ENCODE data around the gene COL8A2. TPM values are rescaled to one million over a fixed set of nuclear protein-coding genes. Genes with fewer than 3 reads are reported as not detected.

Gene COL8A2
- total and polyA plus RNA-seq, 2 donors (not counting 3 experiments of a cell fraction or from before 2014, with no cell fraction given), result 1.2 to 1.3 TPM

GRCh38 chr1:36084497-36085115 lies 40.4 kb downstream of the COL8A2 start:
- no TSS peak for BruUV-seq (replicated peaks)
- Histone ChIP-seq H3K4me1 (ENCODE audit: control insufficient read depth, extremely low read depth, insufficient read depth, low read length) (peaks cover 3% of the 10 kb centered on the region), H3K79me2 (ENCODE audit: control insufficient read depth, insufficient read depth, low read length) (peaks cover 7% of the 10 kb centered on the region), H2AFZ (ENCODE audit: low read depth, low read length) (peak overlapping the region; percentile 89), H3K9me3 (replicated peaks; ENCODE audit: control insufficient read depth, insufficient read depth, low read length) (no peaks in the 10 kb centered on the region), H3K27ac (ENCODE audit: insufficient read depth, low read depth, low read length) (no peak overlapping the region), H3K36me3 (ENCODE audit: control insufficient read depth in 2 of 2, extremely low read depth in 1 of 2, insufficient read depth in 2 of 2, low read length in 2 of 2) (no peaks in the 10 kb centered on the region), H3K4me2 (ENCODE audit: insufficient read depth, low read length) (peak overlapping the region; percentile 67), H3K9ac (replicated peaks; ENCODE audit: extremely low read depth, insufficient read depth, low read length) (peak overlapping the region; percentile 60), H3K9me1 (replicated peaks; ENCODE audit: control insufficient read depth, extremely low read depth, insufficient read depth, low read length) (no peaks in the 10 kb centered on the region), H3K4me3 (replicated peaks in 1 of 3; ENCODE audit: insufficient read depth in 1 of 3, low read depth in 1 of 3, low read length in 3 of 3) (peak overlapping the region; percentile 39 to 58 (median 51)), H3K27me3 (ENCODE audit: control insufficient read depth in 2 of 2, insufficient read depth in 2 of 2, low read length in 2 of 2) (no peaks in the 10 kb centered on the region), H4K20me1 (replicated peaks; ENCODE audit: control insufficient read depth, extremely low read depth, insufficient read depth, low read length) (no peaks in the 10 kb centered on the region)
- FAIRE-seq (no peak), DNase-seq (ENCODE audit: low read depth, low spot score) (no peak)
- dilution Hi-C loops (cut with MboI; ENCODE audit: extremely low pct_ligation_motif_present, low sequenced_read_pairs) (no loop called here), intact Hi-C loops (cut with micrococcal nuclease) (no loop called here)
- no peak for TF ChIP-seq GATA2 (IDR thresholded peaks at IDR 0.05; ENCODE audit: insufficient read depth, insufficient read length, low read depth, low read length)
- no peak for TF ChIP-seq MYC (IDR thresholded peaks at IDR 0.05; ENCODE audit: low read depth, low read length)
- no peak for TF ChIP-seq JUN (IDR thresholded peaks at IDR 0.05; ENCODE audit: borderline replicate concordance, insufficient read depth, insufficient read length, low read depth)
- TF ChIP-seq, protein P1, sequence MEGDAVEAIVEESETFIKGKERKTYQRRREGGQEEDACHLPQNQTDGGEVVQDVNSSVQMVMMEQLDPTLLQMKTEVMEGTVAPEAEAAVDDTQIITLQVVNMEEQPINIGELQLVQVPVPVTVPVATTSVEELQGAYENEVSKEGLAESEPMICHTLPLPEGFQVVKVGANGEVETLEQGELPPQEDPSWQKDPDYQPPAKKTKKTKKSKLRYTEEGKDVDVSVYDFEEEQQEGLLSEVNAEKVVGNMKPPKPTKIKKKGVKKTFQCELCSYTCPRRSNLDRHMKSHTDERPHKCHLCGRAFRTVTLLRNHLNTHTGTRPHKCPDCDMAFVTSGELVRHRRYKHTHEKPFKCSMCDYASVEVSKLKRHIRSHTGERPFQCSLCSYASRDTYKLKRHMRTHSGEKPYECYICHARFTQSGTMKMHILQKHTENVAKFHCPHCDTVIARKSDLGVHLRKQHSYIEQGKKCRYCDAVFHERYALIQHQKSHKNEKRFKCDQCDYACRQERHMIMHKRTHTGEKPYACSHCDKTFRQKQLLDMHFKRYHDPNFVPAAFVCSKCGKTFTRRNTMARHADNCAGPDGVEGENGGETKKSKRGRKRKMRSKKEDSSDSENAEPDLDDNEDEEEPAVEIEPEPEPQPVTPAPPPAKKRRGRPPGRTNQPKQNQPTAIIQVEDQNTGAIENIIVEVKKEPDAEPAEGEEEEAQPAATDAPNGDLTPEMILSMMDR (IDR thresholded peaks at IDR 0.05; ENCODE audit: extremely low read depth in 1 of 2, insufficient read depth in 1 of 2, low read depth in 1 of 2, low read length in 2 of 2), result no peak
- no peak for TF ChIP-seq POLR2A (IDR thresholded peaks at IDR 0.05; ENCODE audit: low read depth, low read length)
- TF ChIP-seq, protein P2, sequence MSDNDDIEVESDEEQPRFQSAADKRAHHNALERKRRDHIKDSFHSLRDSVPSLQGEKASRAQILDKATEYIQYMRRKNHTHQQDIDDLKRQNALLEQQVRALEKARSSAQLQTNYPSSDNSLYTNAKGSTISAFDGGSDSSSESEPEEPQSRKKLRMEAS (IDR thresholded peaks at IDR 0.05; ENCODE audit: insufficient read depth, insufficient read length), result no peak
- no peak for TF ChIP-seq EZH2 (IDR thresholded peaks at IDR 0.05; ENCODE audit: borderline replicate concordance, low read depth, low read length, severe bottlenecking)
- no peak for TF ChIP-seq FOS (IDR thresholded peaks at IDR 0.05; ENCODE audit: borderline replicate concordance, insufficient read depth, low read length)
- no peak for TF ChIP-seq POLR2AphosphoS5 (IDR thresholded peaks at IDR 0.05; ENCODE audit: insufficient read depth, low read depth, low read length)
- ChIA-PET POLR2A (no interaction called here), CTCF (interaction anchor here (0.8 to 1.8 kb wide), 4 partner anchors 13 to 202 kb away, joined by 3 to 5 read pairs (median 4); partner anchors contain the start of gene AGO1)

All from endothelial cell of umbilical vein (primary cell).